NCI-H146 (cell line): ENCODE data around the gene SULT1A4.
"Not testable (repeated sequence)": the region's sequence is repeated elsewhere in the genome, so short reads cannot be mapped to it uniquely, and the experiment has no call there.

Experiments used
- DNase-seq: peaks from one replicate; lab custom pipeline; 2025; lab: John Stamatoyannopoulos, UW

Gene SULT1A4

DNA sequence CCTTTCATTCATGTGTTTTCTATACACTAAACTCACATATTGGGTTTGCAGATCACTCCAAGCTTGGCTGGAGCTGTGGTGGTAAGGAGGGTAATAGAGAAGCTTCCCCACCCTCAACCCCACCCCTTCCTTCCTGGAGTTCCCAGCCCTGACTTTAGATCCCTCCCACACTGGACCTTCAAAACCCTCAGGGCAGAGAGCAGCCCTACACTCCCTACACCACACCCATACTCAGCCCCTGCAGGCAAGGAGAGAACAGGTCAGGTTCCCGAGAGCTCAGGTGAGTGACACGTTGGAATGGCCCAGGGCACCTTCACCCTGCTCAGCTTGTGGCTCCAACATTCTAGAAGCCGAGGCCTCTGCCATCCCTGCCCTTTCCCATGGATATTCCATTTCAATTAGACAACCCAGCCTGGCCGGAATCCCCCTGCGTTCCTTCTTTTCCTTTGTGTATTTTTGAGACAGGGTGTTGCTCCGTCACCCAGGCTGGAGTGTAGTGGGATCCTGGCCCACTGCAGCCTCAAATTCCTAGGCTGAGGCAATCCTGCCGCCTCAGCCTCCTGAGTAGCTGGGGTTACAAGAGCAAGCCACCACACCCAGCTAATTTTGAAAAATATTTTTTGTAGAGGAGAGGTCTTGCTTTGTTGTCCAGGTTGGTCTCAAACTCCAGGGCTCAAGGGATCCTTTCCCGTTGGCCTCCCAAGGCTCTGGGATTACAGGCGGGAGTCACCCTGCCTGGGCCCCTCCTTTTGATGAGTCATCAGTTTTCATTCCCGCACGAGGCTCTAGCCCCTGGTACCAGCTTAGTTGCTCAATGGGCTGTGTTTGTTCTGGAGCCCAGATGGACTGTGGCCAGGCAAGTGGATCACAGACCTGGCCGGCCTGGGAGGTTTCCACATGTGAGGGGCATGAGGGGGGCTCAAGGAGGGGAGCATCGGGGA, at the start of gene SULT1A4:
Gene SULT1A4, plus strand, starts transcription at position 208 of the 941 bp plus-strand sequence. CDS start 1,473 bp downstream, outside the sequence.
- not testable (repeated sequence) for DNase-seq

GRCh38 chr16:29423587-29423986, 36.1 kb upstream of the SULT1A4 start:
- DNase-seq: not testable (repeated sequence)

- not testable (repeated sequence) for DNase-seq
These were observed 34.3 kb upstream of the SULT1A4 start for GRCh38 chr16:29425390-29425789.

DNA sequence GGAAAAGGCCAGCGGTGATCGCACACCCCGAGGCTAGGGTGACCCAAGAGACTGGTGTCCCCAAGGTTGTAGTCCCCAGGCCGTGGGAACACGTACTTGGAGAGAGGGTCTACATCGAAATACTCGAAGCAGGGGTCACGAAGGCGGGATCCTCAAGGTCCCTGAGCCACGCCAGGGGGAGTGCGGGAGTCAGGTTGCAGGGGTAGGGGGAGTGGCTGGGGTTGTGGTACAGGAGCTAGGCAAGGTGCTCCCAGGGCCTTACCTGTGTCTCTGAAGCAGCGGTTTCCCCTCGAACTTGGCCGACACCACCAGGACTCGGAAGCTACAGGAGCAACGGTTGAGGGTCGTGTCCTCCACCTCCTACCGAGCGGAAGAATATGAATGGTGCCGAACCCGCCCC, 6.0 kb upstream of the SULT1A4 start:
- DNase-seq: not testable (repeated sequence)

DNA sequence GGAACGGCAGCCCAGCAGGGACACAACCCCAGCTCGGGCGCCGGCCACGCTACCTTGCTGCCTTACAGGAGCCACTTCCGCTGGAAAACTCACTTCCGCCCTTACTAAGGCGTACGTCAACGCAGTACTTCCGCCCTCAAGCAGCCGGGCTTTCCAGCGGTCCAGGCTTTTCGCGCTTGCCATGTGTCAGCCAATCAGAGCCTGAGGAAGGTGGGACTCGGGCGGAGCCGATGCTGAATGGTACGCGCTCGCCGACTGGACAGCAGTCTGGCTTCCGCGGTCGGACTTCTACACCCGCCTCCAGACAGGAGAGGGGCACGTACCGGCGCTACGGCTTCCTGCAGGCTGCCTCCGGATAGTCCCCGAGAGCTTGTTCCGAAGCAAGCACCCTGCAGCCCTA, 5.4 kb upstream of the SULT1A4 start, which contains the start of the genes BOLA2 and SLX1B:
Gene BOLA2, minus strand, starts transcription at position 83 of the 400 bp plus-strand sequence. CDS start 98 bp downstream, outside the sequence.
Gene SLX1B, plus strand, starts transcription at position 265 of the 400 bp plus-strand sequence.
- DNase-seq: not testable (repeated sequence)

GRCh38 chr16:29454828-29455227, 4.9 kb upstream of the SULT1A4 start:
- not testable (repeated sequence) for DNase-seq

DNA sequence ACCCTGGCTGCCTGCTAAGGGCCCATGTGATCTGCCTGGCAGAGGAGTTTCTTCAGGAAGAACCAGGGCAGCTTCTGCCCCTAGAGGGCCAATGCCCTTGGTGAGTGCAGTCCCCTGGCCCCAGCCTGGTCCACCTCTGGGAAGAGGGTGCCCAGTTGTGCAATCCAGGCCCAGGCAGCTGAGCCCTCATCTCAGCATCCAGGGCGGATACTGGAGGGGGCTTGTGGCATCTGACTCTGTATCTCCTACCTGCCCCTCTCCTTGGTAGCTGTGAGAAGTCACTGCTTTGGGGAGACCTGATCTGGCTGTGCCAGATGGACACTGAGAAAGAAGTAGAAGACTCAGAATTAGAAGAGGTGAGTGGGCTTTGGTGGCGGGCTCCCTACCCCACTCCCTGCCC, 2.1 kb upstream of the SULT1A4 start:
- not testable (repeated sequence) for DNase-seq

DNA sequence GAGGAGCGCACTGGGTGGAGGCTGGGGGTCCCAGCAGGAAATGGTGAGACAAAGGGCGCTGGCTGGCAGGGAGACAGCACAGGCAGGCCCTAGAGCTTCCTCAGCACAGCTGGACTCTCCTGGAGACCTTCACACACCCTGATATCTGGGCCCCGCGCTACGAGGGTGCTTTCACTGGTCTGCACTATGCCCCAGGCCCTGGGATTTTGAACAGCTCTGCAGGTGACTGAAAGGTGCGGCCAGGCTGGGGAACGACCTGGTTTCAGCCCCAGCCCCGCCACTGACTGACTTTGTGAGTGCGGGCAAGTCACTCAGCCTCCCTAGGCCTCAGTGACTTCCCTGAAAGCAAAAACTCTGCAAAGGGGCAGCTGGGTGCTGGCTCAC, 926 bp downstream of the SULT1A4 start:
- DNase-seq: not testable (repeated sequence)

GRCh38 chr16:29465985-29466824, 6.5 kb downstream of the SULT1A4 start:
- DNase-seq: not testable (repeated sequence)

DNA sequence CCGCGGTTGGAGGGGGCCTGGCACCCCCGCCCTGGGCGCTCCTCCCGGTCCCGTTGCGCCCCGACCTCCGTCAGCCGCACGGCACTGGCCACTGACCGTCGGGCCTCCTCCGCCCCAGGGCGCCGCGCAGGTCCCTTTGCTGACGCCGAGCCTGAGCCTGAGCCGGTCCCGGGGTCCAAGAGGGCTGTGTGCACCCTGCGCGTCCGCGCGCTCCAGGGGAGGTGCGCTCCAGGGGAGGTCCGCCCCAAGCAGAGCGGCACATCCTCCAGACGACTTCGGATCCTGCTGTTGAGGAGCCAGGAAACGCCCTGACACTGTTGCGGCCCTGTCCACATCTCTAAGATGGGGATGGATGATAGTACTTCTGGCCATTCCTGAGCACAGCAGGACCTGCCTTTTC, 7.2 kb downstream of the SULT1A4 start:
- DNase-seq: not testable (repeated sequence)

DNA sequence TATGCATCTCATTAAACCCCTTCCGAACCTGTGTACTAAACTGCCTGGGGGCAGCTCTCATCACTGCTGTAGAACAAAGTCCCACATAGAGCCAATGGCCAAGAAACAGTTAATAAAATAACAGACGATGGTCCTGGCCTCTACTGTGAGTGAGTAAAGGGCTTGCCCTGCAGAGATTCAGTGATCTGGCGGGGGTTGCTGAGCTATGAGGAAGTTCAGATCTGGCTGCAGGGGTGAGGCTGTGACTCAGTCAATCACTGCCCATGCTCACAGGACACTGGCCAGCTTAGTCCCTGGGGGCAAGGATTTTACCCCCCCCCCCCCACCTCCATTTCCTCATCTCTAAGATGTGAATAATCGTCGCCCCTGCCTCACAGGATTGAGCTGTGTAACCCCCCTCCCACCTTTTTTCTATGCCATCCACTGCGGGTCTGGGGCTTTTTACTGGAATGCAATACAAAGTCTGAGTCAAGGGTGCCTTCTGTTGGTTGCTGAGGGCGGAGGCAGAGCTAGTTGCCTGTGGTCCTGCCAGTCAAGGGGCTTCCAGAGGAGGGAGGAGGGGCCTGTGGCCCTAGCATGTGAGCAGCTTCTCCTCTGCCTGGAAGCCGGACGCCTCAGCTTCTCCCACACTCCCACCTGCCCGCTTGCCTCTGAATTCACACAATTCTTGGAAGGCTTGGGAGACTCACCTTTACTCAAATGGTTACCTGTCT, 8.1 kb downstream of the SULT1A4 start:
- not testable (repeated sequence) for DNase-seq

- DNase-seq: not testable (repeated sequence)
These were observed 9.9 kb downstream of the SULT1A4 start for GRCh38 chr16:29469660-29470059.

DNA sequence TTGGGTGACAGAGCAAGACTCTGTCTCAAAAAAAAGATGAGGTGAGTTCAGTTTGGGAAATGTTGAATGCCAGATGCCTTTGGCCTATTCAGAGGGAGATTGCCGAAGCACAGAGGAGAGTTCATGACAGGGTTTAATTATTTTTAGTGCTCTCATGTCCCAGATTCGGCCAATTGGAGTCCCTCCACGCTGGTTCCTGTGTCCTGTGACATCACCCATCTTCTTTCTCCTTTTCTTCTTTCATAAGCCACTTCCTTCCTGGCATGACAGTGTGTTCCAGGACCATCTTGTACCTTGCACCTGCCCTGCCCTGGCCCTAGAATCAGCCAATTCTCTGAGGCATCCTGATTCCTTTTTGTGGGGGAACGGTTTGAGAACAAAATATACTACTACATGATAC, 12.4 kb downstream of the SULT1A4 start:
- not testable (repeated sequence) for DNase-seq

- DNase-seq: not testable (repeated sequence)
These were observed 22.6 kb downstream of the SULT1A4 start for GRCh38 chr16:29482276-29482675.

- not testable (repeated sequence) for DNase-seq
These were observed 46.6 kb downstream of the SULT1A4 start, which contains the start of gene NPIPB12 for GRCh38 chr16:29506308-29506707. Gene NPIPB12 (minus strand): TSS chr16:29506408.
